Left renal pelvis (tissue), 4 donors: ENCODE results near the gene GOLM1. TPM values are rescaled to one million over a fixed set of nuclear protein-coding genes. Genes with fewer than 3 reads are reported as not detected.
A peak's percentile ranks its signal among the peaks of the same experiment; 100 is the strongest.

Experiments
- DNase-seq, 4 donors: peaks; one replicate each; pipeline ENCODE4 v3.0.0-alpha.2; 2013; ENCODE audit warnings: low read depth in 4 of 4, low spot score in 3 of 4
- polyA plus RNA-seq, 4 donors: library from polyadenylated mRNA; unstranded; fragments of 120-200 nt; gene quantifications; one replicate each; pipeline ENCODE4 v1.2.1, GENCODE V29; 2013; ENCODE audit not compliant: insufficient read length in 4 of 4

GOLM1 gene
- polyA plus RNA-seq, 4 donors: 136 to 176 (median 162) TPM

DNA sequence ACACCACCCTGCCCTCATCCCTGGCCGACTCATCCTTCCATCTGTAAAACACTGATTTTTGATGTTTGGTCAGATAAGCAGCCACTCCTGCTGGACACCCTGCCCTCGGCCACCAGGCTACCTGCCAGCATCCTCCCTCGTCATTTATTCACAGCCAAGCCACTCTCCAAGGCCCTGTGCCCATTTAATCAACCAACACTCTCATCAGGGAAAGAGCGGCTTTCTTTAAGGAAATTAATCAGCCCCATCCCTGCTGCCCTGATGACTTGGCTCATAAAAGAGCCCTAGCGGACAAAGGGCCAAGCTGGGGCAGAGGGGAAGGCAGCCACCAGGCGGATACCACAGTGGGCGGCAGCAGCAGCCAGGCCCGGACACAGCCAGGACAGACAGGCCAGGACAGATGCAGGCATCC is 52.4 kb downstream of the GOLM1 start:
- no peak for DNase-seq

DNA sequence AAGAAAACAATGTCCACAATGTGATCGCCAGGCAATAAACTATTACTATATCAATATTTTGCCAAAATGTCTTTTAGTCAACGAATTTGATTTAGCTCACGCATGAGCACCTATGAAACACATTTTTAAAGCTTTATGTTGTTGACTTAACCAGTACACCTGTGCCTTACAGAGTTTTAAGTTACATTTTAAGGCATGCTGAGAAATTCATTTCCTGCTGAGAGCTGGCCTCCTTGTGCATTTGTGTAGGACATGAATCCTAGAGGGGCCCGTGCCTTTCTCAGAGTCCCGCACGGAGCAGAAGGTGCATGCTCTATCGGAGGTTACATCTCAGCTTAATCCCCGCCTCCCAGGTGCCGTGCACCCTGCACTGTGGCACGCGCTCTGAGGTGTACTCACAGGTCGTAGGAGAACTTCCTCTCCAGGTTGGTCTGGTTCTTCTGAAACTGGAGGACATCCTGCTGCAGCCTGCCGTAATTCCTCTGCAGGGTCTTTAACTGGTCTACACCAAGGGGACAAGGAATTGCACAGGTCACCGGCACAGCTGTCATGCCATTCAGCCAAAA is 53.2 kb downstream of the GOLM1 start:
- DNase-seq: no peak

DNA sequence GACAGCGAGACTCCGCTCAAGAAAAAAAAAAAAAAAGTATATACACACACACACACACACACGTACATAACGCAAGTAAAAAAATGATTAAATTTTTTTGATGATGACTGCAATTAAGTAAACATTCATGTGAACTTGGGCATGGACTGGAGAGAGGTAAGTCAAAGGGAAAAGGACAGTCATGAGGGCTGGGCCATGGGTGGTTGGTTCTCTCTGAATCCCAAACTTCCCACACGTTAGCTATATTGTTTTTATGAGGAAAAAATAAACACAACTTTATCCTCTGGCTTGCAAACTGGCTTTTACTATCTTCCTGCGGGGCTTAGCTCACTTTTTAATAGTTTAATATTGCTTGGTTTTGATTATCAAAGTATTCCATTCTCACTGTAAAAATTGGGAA is 53.7 kb downstream of the GOLM1 start:
- DNase-seq: no peak

DNA sequence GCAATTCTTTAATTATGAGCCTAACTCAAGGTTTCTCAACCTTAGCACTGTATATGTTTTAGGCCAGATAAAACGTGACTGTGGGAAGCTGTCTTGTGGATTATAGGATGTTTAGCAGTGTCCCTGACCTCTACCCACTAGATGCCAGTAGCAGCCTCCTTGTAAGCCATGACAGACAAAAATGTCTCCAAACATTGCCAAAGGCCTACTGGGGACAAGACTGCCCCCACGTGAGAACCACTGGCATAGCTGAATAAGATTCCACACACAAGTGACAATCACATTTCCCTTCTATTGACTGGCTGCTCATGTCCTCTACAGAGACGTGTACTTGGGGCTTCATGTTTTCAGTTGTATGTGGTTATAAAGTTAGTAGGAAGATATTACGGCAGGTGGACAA is 55.4 kb downstream of the GOLM1 start:
- no peak for DNase-seq

DNA sequence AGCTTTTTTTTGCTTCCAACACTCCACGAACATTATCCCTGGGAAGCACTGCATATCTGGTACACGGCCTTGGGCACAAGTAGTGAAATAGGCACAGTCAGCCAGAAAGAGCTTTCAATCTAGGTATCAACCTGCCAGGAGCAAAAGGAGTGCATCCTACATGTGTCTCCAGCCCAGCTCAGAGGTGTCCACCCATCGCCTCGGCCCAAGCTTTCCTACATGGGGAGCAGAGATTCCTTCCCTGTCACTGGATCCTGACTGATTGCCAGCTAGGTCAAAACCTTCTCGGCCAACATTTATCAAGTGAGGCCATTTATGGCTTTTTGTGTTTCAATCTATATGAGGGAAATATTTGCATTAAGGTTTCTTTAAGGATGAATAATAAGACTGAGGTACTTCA is 55.8 kb downstream of the GOLM1 start:
- DNase-seq: no peak

DNA sequence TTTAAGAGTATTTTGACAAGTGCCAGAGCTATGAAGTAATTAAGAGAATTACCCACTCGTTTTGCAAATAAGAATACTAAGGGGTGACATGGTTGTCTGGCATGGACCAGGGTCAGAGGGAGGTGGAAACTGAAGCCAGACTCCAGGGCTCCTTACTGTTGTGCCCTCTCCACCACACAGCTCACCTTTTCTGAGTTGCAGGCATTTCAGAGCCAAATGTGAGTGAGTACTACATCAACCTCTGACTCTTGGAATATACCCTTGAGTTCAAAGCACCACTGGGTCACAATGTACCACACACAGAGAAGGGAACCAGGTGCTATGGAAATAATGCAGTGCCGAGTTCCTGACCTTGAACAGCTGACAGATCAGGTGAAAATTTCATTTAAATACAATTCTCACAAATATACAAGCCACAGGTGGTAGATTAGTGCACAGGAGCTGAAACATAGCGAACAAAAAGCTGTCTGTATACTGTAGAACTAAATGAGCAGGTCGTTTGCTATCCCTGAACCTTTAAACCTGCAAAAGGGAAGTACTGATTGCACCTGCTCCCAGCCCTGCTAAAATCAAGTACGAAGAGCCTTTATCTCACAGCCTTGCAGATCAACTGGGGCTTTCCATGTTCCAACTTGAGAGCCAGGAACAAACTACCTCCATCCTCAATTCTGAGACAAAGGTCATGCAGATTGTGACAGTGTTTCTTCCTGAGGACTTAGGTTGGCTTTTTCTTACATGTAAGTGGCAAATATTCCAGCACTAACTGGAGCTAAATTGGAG is 57.0 kb downstream of the GOLM1 start:
- no peak for DNase-seq

DNA sequence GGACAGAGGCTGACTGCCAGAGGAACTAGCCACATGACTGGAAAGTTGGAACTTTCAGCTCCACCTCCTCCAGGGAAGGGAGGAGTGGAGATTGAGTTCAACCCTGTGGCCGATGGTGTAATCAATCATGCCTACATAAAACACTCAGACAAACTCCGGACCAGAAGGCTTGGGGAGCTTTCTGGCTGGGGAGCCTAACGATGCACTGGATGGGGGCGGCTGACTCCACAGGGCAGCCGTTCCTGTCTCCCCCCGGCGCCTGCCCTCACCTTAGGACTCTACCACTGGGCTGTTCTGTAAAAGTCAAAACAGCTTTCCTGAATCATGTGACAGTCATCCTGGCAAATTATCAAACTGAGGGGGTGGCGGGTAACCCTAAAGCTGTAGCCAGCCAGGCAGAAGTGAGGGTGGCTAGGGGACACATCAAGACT is 58.0 kb downstream of the GOLM1 start:
- peak; percentile 57 to 75 (median 60) for DNase-seq

DNA sequence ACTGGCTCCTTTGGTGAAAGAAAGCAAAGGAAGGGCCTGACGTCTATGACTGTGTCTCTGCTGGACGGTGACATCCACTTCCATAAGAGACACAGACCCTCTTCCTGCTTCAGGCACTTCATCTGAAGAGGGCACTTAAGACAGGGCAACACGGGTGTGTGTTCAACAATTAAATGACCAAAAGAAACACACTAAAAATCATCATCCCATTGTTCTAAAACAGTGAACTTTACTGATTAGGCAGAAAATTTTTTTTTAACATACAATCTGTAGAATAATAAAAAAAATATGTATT is 58.5 kb downstream of the GOLM1 start:
- DNase-seq: no peak

DNA sequence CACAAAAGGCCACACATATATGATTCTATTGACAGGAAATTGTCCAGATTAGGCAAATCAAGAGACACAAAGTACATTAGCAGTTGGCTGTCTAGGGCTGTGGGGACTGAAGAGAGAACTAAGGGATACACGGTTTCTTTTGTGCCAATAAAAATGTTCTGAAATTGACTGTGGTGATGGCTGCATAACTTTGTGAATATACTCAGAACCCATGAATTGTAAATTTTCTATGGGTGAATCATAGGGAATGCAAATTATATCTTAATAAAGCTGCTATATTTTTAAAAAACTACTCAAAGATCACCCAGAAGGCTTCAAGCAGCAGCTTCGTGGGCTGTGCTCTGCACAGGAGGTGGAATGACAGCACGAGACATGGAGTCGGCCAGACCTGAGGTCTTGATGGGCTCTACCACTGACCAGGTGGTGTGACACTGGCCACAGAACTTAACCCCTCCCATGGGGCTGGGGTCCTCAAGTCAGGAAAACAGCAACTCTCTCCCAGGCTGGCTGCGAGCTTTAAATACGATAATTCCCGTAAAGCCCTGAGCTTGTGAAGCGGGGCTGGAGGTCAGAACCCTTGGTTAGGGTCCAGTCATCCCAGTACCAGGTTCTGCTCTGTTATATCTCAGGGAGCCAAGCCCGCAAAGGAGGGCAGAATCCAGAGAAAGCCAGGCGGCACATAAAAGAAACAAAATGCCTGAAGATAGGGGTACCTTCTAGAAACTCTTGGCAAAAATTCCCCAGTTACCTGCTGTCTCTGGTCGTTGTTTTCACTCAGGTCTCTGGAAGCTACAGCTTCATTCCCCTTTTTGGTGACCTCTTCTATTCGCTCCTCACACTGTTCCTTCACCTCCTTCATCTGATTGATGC is 59.1 kb downstream of the GOLM1 start:
- DNase-seq: no peak

DNA sequence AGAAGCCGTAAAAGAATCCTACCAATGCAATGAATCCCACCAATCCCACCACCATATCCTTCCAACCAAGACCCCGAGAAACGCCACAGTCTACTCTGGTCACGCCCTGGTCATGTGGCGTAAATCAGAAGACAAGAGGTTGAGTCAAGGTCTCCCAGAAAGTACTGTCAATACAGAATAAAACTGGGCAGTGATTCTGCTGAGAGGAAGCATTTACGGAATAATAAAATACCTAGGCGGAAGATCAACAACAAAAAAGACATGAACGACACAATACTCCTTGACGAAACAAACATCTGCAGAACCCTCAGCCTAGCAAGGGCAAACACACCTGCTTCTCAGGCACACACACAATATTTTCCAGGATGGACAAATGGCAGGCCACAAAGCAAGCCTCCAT is 62.8 kb downstream of the GOLM1 start:
- DNase-seq: no peak

DNA sequence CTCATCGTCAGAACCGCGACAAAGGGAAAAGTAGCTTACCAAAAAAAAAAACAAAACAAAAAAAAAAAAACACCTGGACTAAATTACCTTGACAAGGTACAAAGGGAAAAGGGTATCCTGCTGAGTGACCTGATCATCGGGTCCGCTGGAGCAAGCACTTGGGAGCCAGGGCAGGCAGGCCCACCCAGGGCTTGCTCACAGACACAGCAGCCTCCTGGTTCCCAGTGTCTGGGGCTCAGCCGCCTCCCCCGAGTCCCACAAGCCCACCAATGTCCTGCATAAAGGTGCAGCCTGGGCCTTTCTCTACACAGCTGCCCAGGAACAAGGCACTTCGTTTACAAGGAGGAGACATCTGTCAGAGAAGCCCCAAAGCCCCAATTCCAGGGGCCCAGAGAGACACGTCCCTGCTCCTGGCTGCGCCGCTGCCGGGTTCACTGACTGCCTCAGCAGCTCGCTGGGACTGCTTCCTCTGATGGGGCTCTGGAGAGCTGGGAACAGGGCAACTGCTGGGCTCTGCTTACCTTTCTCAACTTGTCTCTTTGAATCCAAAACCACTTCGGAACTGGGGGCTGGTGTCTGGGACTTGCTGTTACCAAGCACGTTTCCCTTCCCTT is 63.4 kb downstream of the GOLM1 start:
- DNase-seq: no peak

DNA sequence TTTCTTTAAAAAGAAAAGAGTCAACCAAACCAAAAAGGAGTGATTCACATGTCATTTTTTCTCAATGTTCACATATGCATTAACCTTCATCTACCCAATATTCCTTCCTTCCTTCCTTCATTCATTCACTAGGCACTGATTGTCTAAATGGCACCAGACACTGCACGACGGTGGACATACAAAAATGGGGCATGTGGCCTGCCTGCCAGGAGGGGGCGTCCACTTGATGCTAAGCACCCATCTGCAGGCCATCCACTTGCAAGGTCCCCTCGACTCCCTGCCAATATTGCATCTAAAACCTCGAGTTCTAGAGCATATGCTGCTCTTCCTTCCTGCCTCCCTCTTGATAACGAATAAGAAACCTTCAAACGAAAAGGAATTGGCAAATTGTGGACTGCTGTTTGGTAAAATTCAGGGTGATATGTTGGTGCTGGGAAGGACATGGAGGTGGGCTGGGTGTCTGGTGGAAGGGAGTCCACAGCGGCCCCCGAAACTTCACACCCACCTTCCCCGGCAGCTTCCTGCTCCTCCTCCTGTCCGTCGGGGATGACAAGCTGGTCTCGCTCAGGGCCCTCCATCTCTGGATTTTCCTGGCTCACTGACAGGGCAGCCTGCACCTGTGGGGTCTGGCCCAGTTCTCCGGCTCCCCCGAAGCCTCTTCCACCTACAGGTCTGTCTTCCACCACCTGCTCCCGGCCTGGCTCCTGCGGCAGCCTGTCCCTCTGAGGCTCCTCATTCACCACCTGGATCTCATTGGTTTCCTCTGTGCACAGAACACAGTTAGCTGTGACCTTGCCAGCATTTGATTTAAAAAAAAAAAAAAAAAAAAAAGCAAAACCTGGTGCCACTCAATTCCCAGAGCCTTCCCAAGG is 64.3 kb downstream of the GOLM1 start:
- no peak for DNase-seq

DNA sequence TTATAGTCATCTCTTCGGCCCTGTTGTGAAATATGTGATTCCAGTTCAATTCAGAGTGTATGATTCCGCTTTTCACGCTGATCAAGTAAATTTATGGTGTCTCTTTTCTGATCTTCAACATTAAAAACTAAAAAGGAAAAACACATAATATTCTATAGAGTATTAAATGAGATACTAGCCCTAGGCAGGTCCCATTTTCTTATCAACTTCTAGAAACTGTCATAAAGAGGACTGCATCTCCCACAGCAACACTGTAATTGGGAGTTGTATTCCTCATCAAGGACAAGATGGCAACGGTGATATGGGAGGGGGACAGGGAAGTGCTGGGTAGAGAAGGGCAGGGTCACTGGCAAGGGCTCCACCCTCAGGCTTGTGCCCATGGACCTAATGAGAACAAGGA is 71.6 kb downstream of the GOLM1 start:
- DNase-seq: no peak

DNA sequence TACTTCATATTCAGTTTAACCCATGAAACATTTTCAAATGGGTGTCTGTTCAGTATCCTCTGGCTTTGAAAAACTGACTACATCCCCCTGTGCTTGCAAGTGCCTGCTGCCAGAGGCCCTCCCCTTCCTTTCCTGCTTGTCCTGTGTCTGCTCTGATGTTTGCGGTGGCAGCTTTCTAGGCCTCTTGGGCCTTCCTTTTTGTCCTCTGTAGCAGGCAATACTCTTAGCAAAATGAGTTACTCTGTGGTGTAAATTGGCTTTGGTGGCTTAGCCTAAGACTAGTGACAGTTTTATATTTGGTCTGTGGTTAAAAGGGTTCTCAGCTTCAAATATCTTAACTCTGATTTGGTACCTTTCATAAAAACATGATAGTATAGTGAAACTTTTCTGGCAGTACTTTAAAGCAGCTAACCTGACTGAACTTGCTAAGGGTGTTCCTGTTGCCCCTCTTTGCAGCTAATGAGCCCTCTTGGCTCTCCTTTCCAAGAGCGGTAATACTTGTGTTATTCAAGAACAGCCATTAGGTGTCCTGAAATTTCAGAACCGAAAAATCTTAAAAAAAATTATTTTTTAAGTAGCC is 76.6 kb downstream of the GOLM1 start:
- no peak for DNase-seq

DNA sequence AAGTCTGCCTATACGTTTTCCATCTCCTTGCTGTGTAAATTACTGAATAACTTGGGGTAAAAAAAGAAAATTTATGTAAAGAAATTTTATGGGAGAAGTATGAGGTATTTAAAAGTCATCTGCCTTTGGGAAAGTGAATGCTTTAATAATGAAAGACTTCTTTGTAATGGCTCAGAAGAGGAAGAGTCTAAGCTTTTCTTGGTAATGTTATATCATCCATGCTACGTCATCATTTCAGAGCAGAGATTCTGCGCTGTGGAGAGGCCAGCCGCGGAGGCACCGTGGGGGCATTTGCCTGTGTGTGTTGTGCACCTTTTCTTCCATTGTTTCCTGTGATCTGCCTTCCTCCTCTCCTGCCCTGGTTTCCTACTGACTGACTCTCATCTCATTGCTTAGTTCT is 78.2 kb downstream of the GOLM1 start:
- no peak for DNase-seq

DNA sequence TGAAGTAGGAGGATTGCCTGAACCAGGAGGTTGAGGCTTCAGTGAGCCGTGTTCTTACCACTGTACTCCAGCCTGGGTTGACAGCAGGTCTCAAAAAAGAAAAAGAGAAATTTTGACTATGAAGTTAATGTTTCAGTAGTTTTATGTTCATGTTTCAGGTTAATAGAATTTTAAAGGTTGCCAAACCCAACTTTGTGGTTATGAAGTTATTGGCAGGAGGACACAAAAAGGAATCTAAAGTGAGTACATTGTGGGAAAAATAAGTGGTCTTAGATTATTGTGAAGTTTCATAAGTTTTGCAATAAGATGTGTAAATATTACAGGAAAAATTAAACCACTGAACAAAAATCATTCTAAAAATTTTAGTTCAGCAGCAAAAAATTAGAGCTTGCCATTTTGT is 78.6 kb downstream of the GOLM1 start:
- no peak for DNase-seq

DNA sequence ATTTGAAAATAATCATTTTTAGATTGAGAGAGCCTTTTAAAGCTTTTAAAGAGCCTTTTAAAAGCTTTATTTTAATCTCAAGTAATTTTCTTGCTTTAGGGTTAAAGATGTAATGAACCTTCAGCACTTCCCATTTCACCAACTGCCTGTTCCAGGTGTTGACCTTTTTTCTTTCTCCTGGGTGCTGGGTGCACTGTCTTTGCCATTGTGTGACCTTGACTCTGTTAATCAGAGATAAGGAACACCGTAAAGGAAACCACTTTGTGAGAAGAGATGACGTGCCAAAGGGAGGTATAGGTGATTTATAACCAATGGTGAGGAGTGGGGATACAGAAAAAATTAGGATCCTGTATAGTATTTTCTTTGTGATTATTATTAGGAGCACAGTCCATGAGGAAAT is 90.2 kb downstream of the GOLM1 start:
- no peak for DNase-seq

DNA sequence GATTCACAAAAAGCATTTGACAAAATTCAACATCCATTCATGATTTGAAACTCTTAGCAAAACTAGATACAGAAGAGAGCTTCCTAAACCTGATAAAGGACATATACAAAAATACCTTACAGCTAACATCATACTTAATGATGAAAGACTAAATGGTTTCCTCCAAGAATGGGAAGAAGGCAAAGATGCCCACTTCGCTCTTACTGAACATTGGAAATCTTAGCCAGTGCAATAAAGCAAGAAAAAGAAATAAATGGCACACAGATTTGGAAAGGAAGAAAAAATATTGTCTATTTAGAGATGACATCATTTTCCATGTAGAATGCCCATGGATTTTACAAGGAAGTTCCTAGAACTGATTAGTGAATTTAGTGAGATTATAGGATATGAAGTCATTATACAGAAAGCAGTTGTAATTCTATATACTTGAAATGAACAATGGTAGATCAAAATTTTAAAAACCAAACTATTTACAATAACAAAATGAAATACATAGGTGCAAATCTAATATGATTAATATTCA is 94.0 kb downstream of the GOLM1 start:
- no peak for DNase-seq

DNA sequence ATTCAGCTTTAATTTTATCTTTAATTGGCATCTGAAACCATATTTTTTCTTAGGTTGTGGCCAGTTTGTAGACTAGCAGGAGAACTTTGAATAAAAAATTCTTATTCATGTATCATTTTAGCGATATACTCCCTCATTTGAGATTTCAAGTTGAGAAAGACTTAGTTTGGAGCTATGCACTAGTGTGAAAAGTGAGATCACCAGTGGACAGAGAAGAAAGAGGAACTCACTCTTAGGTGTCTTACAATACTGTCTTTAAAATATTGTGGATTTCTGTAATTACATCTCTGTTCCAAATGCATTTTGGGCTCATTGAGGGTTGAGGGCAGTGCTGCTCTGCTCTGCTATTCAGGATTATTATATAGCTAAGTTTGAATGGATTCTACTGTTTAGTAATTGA is 103.8 kb downstream of the GOLM1 start:
- DNase-seq: no peak

DNA sequence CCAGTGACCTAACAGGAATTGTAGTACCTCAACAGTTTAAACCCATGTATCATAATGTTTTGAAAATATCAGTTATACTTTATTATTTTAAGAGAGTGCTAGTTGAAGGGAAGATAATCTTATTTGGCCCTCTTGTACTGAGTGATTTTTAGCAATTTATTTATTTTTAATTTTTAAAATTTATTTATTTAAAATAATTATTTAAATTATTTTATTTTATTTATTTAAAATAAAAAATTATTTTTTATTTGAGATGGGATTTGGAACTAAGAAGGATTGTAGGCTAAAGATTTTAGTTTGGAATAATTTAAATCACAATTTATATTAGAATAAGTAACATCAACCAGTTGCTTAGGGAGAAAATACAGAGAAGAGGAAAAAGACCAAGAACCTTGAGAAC is 104.3 kb downstream of the GOLM1 start:
- DNase-seq: no peak
